Measurements from ENCODE around the gene PPP1R13L.

Gene PPP1R13L

GRCh38 chr19:45405435-45406225 lies 761 bp upstream of the PPP1R13L start:
- DNase-seq, result peak; percentile 90

GRCh38 chr19:45403781-45404556 lies 900 bp downstream of the PPP1R13L start:
- peak; percentile 85 to 86 for DNase-seq

DNA sequence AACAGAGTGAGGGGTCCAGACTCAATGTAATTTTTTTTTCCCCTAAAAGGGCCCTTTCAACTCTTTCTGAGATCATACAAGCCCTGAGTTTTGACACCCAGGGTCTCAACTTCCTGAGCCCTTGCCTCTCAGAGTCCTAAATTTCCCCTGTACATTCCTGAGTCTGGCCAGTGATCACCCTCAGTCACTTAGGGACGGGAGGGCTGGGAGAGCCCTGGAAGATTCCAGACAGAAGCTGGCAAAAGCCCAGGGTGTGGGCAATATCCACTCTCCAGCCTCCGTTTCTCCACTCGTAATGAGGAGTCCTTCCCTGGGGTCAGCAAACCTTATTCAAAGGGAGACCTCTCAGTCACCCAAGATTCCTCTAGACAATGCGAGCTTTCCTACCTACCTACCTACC lies 1.6 kb downstream of the PPP1R13L start:
- DNase-seq, result no peak

DNA sequence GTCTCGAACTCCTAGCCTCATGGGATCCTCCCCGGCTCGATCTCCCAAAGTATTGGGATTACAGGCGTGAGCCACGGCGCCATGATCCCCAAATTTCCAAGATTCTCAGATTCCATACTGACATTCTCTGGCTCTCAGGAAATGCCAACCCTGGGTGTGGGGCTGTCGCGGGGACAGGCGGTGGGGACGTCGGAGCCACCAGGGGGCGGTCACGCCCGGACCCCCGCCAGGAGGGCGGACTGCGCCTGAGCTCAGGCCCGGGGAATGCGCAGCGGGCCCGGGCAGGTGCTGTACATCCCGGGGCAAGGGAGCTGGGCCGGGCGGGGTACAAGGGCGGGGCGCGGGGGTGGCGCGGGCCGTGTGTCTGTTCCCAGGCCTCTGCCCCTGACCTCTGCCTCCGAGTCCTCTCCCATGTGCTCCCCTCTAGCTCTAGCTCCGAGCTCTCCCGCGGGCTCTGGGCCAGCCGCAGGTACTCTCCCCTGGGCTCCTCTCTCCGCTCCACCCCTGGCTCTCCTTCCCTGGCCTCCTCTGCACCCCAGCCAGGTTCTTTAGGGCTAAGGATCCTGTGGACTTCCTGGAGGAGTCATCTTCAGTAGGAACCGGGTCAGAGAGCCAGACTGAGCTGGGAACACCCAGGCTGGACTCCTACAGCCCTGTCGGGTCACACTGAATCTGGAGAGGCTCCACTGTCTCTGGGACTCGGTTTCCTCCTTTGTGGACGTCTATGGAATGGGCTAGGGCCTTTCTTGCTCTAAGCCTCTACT lies 2.4 kb downstream of the PPP1R13L start:
- DNase-seq, result peak; percentile 50 to 63

GRCh38 chr19:45401815-45402214 lies 3.1 kb downstream of the PPP1R13L start:
- DNase-seq, result no peak

DNA sequence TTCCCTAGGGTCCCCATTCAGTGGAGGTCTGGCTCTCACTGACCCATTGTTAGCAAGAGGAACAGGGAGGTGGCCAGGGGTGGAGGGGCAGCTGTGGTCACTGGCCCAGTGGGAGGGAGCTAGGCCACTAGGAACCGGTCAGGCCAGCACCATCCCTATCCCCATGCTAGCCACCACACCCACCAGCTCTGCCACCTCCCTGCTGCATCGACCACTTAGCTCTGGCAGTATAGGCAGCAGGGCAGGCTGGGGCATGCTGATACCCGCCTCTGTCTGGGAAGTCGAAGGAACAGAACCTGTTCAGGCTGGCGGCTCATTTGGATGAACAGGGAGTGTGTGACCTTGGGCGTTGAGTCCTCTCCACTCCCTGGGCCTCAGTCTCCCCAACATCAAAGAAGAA lies 4.7 kb downstream of the PPP1R13L start:
- DNase-seq, result no peak

GRCh38 chr19:45395821-45396617 lies 8.8 kb downstream of the PPP1R13L start:
- DNase-seq, result no peak

DNA sequence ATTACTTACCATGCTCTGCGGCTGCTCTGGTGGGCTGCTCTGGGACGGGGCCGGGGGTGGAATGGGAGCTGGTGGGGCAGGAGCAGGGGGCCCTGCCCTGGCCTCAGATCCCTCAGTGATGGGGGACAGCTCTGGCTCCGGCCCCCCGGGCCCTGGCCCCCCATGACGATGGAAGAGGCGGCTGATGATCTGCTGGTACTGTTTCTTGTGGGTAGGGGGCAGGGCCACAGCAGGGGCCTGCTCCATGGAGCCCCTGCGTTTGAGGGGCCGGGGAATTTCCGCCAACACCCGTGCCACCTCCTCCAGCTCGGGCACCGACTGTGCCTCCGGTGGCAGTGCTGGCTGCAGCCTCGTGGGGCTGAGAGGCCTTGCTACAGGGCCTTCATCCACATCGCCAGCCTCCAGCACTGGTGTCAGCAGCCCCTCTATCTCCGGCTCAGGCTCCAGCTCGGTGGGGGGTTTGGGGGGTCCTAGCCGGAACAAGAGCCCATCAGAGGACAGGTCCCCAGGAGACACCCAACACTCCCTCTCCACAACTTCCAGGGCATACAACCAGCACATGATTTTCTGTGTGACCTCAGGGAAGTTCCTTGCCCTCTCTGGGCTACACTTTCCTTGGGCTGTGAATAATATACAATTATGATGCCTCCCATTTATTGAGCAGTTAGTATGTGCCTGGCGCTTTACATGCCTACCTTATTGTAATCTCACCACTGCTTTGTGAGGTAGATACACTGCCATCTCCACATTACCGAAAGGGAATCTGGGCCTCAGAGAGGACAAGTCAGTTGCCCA lies 12.8 kb downstream of the PPP1R13L start:
- DNase-seq, result no peak

GRCh38 chr19:45391346-45391745 lies 13.5 kb downstream of the PPP1R13L start:
- DNase-seq, result no peak

- no peak for DNase-seq
Observed at GRCh38 chr19:45385392-45386221, 19.3 kb downstream of the PPP1R13L start.

- no peak for DNase-seq
Observed at GRCh38 chr19:45382426-45382825, 22.4 kb downstream of the PPP1R13L start.

GRCh38 chr19:45380107-45380506 lies 24.8 kb downstream of the PPP1R13L start:
- no peak for DNase-seq

GRCh38 chr19:45376045-45376724 lies 28.7 kb downstream of the PPP1R13L start:
- DNase-seq, result no peak

DNA sequence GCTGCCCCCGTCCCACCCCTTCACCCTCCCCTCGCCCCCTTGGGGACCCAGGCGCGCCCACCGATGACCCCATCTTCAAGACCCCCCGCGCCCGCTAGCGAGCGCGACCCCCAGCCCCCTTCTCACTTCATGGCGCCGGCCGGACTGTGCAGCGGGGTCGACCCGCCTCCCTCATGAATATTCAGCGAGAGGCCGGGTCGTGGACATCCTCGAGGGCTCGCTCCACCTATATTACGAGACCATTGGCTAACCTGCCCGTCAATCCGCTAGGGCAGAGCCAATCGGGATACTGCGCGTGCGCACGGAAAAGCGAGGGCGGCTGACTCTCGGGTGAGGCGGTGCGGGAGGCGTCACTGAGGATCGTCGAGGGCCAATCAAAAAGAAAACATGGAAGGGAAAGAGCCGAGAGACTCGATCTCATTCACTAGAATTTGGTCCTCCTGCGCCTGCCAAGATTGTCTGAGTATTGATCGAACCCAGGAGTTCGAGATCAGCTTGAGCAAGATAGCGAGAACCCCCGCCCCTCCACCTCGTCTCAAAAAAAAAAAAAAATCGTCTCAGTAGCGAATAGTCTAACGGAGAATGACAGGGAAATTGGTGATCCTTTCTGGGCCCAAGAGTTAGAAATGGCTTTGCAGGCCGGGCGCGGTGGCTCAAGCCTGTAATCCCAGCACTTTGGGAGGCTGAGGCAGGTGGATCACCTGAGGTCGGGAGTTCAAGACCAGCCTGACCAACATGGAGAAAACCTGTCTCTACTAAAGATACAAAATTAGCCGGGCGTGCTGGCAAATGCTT lies 34.3 kb downstream of the PPP1R13L start, which contains the start of gene ERCC2:
ERCC2 (minus strand) TSS at position 164 of the 795 bp plus-strand sequence; CDS start at position 131, 33 bp downstream.
- DNase-seq, result peak; percentile 100

DNA sequence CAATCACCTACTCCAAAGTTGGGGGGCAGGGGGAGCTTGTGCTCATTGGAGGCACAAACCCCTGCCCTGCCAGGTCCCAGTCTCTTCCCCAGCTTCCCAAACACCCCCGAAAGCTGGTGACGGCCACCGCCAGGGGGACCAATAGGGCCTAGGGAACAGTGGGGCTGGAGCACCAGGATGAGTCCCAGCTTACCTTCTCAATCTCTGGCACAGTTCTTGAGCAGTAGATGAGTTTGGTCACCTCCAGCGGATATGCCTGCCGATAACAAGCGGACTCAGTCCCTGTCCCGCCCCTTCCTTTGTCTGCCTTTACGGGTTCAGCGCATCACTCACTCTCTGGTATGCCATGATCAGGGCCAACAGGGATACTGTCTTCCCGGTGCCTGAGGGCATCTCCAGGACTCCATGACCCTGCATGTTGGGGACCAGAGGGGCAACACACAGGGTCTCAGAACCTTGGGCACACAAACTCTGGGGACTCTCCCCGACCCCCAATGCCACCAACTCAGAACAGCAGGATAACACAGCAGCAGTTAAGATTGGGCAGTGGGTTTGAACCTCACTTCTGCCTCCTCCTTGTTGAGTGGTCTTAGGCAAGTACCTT lies 36.0 kb downstream of the PPP1R13L start:
- DNase-seq, result no peak

DNA sequence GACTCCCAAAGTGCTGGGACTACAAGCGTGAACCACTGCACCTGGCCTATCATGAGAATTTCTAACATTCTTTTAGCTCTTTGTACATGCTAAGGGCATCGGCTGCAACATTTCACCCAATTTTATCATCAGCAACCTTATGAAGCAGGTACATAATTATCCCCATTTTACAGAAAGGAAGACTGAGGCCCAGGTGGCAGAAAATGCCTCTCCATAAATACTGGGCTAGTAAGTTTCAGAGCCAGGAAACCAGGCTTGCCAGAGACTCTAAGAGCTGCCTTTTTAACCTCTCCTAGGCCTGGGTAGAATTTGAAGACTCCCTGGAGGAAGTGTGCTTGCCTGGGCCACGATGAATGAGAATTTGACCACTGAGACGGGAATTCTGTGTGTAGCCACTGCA lies 36.7 kb downstream of the PPP1R13L start:
- DNase-seq, result no peak

DNA sequence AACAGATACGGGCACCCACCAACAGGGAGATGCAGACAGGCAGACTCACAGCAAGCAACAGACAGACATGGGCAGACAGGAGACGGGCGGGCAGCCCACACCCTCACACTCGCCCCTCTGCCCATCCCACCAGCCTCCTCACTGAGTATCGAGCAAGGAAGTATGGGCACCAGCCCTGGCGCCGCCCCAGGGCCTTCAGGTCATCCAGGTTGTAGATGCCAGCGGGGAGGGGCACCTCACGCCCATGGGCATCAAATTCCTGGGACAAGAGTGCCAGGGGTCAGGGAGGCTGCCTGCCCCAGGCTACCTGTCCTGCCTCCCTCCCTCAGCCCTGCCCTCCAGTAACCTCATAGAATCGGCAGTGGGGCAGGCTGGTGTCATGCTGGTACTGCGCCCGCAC lies 40.2 kb downstream of the PPP1R13L start:
- DNase-seq, result no peak

DNA sequence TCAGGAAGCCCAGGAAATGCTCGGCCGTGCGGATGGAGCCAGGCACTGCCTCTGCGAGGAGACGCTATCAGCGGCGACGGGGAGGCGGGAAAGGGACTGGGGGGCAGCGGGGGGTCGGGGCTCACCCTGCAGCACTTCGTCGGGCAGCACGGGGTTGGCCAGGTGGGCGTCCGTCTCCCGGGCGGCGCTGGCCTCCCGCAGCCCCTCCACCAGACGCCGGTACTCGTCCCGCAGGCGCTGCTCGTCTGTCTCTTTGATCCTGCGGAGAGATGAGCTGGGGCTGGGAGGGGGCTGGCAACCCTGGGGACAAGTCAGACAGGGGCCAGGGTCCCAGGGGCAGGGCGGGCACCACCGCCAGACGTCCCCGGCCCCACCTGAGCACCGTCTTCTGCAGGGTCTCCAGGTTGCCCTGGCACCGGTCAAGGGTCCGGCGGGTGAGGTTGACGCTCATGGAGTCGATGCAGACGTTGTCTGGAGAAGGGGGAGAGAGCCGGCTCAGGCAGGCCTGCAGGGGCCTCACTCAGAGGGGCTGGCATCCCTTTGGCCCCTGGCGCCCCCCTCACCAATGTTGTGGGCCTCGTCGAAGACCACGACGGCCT lies 40.9 kb downstream of the PPP1R13L start:
- DNase-seq, result no peak

All from activated T-cell treated with anti-CD3 and anti-CD28 coated beads, Interleukin-2, amount 50 U/mL, for 48 hours (primary cell).